UCSD-AML1 (cell line): ENCODE results near the gene STEAP1.
"Not testable (repeated sequence)": the region's sequence is repeated elsewhere in the genome, so short reads cannot be mapped to it uniquely, and the experiment has no call there.

Experiments
- DNase-seq: peaks from one replicate; lab custom pipeline; 2025; ENCODE audit not compliant: unreplicated experiment; lab: John Stamatoyannopoulos, UW

Gene STEAP1

GRCh38 chr7:90153943-90154771 lies at the start of gene STEAP1:
STEAP1 (plus strand) TSS chr7:90154469; CDS start chr7:90159789, 5,320 bp downstream.
- peak; percentile 69 for DNase-seq

GRCh38 chr7:90114972-90115371 lies 39.3 kb upstream of the STEAP1 start:
- not testable (repeated sequence) for DNase-seq

GRCh38 chr7:90118551-90119177 lies 35.6 kb upstream of the STEAP1 start:
- DNase-seq: not testable (repeated sequence)

GRCh38 chr7:90119178-90119971 lies 34.9 kb upstream of the STEAP1 start:
- DNase-seq: no peak

- not testable (repeated sequence) for DNase-seq
Observed at GRCh38 chr7:90120205-90120604, 34.1 kb upstream of the STEAP1 start.

GRCh38 chr7:90131746-90132145 lies 22.5 kb upstream of the STEAP1 start:
- not testable (repeated sequence) for DNase-seq

- DNase-seq: not testable (repeated sequence)
Observed at GRCh38 chr7:90147079-90147960, 6.9 kb upstream of the STEAP1 start.

GRCh38 chr7:90149428-90149827 lies 4.8 kb upstream of the STEAP1 start:
- not testable (repeated sequence) for DNase-seq

- DNase-seq: not testable (repeated sequence)
Observed at GRCh38 chr7:90151884-90152283, 2.4 kb upstream of the STEAP1 start.

GRCh38 chr7:90152642-90153253 lies 1.5 kb upstream of the STEAP1 start:
- not testable (repeated sequence) for DNase-seq

GRCh38 chr7:90155206-90155605 lies 937 bp downstream of the STEAP1 start:
- DNase-seq: no peak

- DNase-seq: not testable (repeated sequence)
Observed at GRCh38 chr7:90157331-90157730, 3.1 kb downstream of the STEAP1 start.

- DNase-seq: not testable (repeated sequence)
Observed at GRCh38 chr7:90157761-90158350, 3.6 kb downstream of the STEAP1 start.

GRCh38 chr7:90163534-90163933 lies 9.3 kb downstream of the STEAP1 start:
- DNase-seq: no peak

- no peak for DNase-seq
Observed at GRCh38 chr7:90165724-90166123, 11.5 kb downstream of the STEAP1 start.

GRCh38 chr7:90166153-90166552 lies 11.9 kb downstream of the STEAP1 start:
- DNase-seq: no peak

- no peak for DNase-seq
Observed at GRCh38 chr7:90167361-90167760, 13.1 kb downstream of the STEAP1 start.

GRCh38 chr7:90169891-90170290 lies 15.6 kb downstream of the STEAP1 start:
- DNase-seq: no peak

- DNase-seq: no peak
Observed at GRCh38 chr7:90172121-90172520, 17.9 kb downstream of the STEAP1 start.

- DNase-seq: no peak
Observed at GRCh38 chr7:90172624-90173023, 18.4 kb downstream of the STEAP1 start.
